Endothelial cell of umbilical vein (primary cell): ENCODE results near the gene EPSTI1.

ENCODE experiments used
- EZH2 ChIP-seq: IDR thresholded peaks from 2 replicates; pipeline ENCODE4 v1.6.1; 2012; ENCODE audit warnings: borderline replicate concordance, low read depth, mild to moderate bottlenecking, moderate library complexity, low read length, inconsistent platforms; ENCODE audit not compliant: severe bottlenecking
- GATA2 ChIP-seq: IDR thresholded peaks from 2 replicates; pipeline ENCODE4 v1.7.0; 2011; ENCODE audit warnings: low read depth, mild to moderate bottlenecking, moderate library complexity, mixed read lengths, low read length; ENCODE audit not compliant: insufficient read length, insufficient read depth
- POLR2A ChIP-seq: IDR thresholded peaks from 2 replicates; pipeline ENCODE4 v1.6.1; 2012; ENCODE audit warnings: low read depth, mild to moderate bottlenecking, control low read depth, low read length
- POLR2AphosphoS5 ChIP-seq: IDR thresholded peaks from 2 replicates; pipeline ENCODE4 v1.6.1; 2012; ENCODE audit warnings: low read depth, mild to moderate bottlenecking, control low read depth, low read length, moderate library complexity; ENCODE audit not compliant: insufficient read depth
- TF ChIP-seq, protein P1 (sequence below), 2 donors: IDR thresholded peaks; 1 replicate in 1 of 2; 2 replicates in 1 of 2; pipeline ENCODE4 v1.5.1; 2011; ENCODE audit warnings: low read length in 2 of 2, mild to moderate bottlenecking in 2 of 2, moderate library complexity in 2 of 2, control low read depth in 1 of 2, inconsistent platforms in 1 of 2, low read depth in 1 of 2; ENCODE audit not compliant: insufficient read depth in 1 of 2; ENCODE audit errors: extremely low read depth in 1 of 2

DNA sequence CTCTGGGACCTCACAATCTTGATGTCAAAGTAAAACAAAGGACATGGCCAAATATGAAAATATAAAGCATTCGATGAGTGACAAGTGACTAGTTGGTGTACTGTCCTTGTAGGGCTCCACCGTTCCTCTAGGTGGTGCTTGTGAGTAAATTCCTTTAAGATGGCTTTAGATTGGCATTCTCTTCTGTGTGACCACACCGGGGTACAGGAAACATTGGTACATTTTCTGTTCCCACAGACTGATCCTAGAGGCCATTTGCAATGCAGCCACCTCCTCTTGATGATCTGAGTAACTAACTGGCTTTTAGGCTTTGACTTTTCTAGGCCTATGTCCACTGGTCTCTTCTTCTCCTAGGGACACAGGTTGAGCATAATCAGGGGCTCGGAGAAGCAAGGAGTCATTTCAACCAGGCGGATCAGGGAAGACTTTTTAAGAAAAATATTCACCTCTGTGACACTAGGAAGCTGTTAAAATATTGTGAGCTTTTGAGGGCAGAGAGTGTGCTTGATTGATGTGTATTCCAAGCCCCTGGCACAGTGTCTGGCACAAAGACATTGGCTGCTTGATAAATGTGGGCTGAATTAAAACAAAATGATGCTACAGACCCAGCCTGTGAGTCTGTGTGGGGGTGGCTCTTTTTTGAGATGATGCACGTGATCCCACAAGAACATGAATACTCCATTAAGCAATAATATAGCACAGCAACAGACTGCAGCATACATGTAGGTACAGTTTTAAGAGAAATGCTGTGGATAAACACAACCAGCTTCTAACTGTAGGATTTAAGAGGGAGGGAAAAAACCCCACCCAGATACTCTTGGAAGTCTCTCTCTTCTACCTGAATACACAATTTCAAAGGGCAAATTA, 21.0 kb downstream of the EPSTI1 start:
- TF ChIP-seq EZH2 = no peak
- TF ChIP-seq, protein P1, sequence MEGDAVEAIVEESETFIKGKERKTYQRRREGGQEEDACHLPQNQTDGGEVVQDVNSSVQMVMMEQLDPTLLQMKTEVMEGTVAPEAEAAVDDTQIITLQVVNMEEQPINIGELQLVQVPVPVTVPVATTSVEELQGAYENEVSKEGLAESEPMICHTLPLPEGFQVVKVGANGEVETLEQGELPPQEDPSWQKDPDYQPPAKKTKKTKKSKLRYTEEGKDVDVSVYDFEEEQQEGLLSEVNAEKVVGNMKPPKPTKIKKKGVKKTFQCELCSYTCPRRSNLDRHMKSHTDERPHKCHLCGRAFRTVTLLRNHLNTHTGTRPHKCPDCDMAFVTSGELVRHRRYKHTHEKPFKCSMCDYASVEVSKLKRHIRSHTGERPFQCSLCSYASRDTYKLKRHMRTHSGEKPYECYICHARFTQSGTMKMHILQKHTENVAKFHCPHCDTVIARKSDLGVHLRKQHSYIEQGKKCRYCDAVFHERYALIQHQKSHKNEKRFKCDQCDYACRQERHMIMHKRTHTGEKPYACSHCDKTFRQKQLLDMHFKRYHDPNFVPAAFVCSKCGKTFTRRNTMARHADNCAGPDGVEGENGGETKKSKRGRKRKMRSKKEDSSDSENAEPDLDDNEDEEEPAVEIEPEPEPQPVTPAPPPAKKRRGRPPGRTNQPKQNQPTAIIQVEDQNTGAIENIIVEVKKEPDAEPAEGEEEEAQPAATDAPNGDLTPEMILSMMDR (IDR thresholded peaks at IDR 0.05; ENCODE audit: extremely low read depth in 1 of 2, insufficient read depth in 1 of 2, low read depth in 1 of 2, low read length in 2 of 2) = peak; percentile 66 to 71
- no peak for TF ChIP-seq POLR2AphosphoS5
- TF ChIP-seq POLR2A = no peak
- no peak for TF ChIP-seq GATA2
